ENCODE data around the gene TTC39A. TPM values are rescaled to one million over a fixed set of nuclear protein-coding genes. Genes with fewer than 3 reads are reported as not detected.

The TTC39A gene
- total and polyA plus RNA-seq, 2 of the 13 experiments (the other 11 are each of a cell fraction or from before 2014, with no cell fraction given) = 0.33 to 1.5 TPM

GRCh38 chr1:51346086-51346942, 16.0 kb upstream of the TTC39A start:
- H3K4me2 ChIP-seq (ENCODE audit: low read depth, low read length) = no peak overlapping the region
- no peak overlapping the region for H2AFZ ChIP-seq (ENCODE audit: low read length)
- no peaks in the 10 kb centered on the region for H3K36me3 ChIP-seq (replicated peaks in 1 of 2; ENCODE audit: control insufficient read depth in 1 of 2, insufficient read depth in 2 of 2, low read length in 2 of 2)
- in situ Hi-C loops (cut with HindIII; ENCODE audit: extremely low pct_ligation_motif_present, low pct_unique_long_range_greater_than_20kb) = no loop called here
- WGBS (ENCODE audit: low lambda C conversion rate) = 29% methylated on average over 6 of the region's 7 CpGs
- DNase-seq (ENCODE audit: low spot score) = no peak
- ChIA-PET CTCF (ENCODE audit: low intra/inter-chr PET ratio, low total read pairs) (no interaction called here), POLR2A (interaction anchor here (1.6 kb wide), 1 partner anchor 10 kb away, joined by 3 read pairs; no protein-coding TSS in a partner anchor)
- no peaks in the 10 kb centered on the region for H4K20me1 ChIP-seq (ENCODE audit: insufficient read depth, low read length)
- H3K4me1 ChIP-seq (ENCODE audit: insufficient read depth, low read length) = peaks cover 13% of the 10 kb centered on the region
- no TSS peak for BruUV-seq (replicated peaks)
- no peaks in the 10 kb centered on the region for H3K79me2 ChIP-seq (ENCODE audit: insufficient read depth, low read length)
- H3K27me3 ChIP-seq (ENCODE audit: control insufficient read depth in 1 of 2, insufficient read depth in 2 of 2, low read length in 2 of 2) = peaks cover 5 to 34% of the 10 kb centered on the region in 2 experiments; a peak in 4 of 5 replicates
- no peak for ATAC-seq
- H3K9ac ChIP-seq (ENCODE audit: insufficient read depth, low read depth, low read length) = no peak overlapping the region
- H3K4me3 ChIP-seq (replicated peaks in 1 of 3; ENCODE audit: insufficient read depth in 1 of 3, low read depth in 2 of 3, low read length in 3 of 3) = no peak overlapping the region
- intact Hi-C loops (cut with micrococcal nuclease; ENCODE audit: unreplicated experiment) = no loop called here
- FAIRE-seq = no peak
- no peak overlapping the region for H3K27ac ChIP-seq (ENCODE audit: extremely low read length, insufficient read depth, low read length)
- H3K9me3 ChIP-seq (ENCODE audit: low read length) = no peaks in the 10 kb centered on the region
- TF ChIP-seq ARHGAP35 (CRISPR knock-in tag; IDR thresholded peaks at IDR 0.05; ENCODE audit: borderline replicate concordance) (no peak), ZNF496 (CRISPR knock-in tag; IDR thresholded peaks at IDR 0.05; ENCODE audit: insufficient replicate concordance) (no peak), ZNF296 (CRISPR knock-in tag; conservative IDR thresholded peaks at IDR 0.05) (no peak), TEAD3 (CRISPR knock-in tag; optimal IDR thresholded peaks at IDR 0.05; ENCODE audit: borderline replicate concordance) (no peak), ZNF274 (CRISPR knock-in tag; IDR thresholded peaks at IDR 0.05) (no peak), ZNF841 (CRISPR knock-in tag; IDR thresholded peaks at IDR 0.05; ENCODE audit: borderline replicate concordance) (no peak), U2AF2 (IDR thresholded peaks at IDR 0.05; ENCODE audit: low read depth, low read length) (no peak), ZNF781 (CRISPR knock-in tag; IDR thresholded peaks at IDR 0.05; ENCODE audit: borderline replicate concordance, not compliant biosample characterization) (no peak), ZNF780A (CRISPR knock-in tag; IDR thresholded peaks at IDR 0.05) (no peak), FOXO1 (CRISPR knock-in tag; IDR thresholded peaks at IDR 0.05) (no peak)
- TF ChIP-seq, protein P1, sequence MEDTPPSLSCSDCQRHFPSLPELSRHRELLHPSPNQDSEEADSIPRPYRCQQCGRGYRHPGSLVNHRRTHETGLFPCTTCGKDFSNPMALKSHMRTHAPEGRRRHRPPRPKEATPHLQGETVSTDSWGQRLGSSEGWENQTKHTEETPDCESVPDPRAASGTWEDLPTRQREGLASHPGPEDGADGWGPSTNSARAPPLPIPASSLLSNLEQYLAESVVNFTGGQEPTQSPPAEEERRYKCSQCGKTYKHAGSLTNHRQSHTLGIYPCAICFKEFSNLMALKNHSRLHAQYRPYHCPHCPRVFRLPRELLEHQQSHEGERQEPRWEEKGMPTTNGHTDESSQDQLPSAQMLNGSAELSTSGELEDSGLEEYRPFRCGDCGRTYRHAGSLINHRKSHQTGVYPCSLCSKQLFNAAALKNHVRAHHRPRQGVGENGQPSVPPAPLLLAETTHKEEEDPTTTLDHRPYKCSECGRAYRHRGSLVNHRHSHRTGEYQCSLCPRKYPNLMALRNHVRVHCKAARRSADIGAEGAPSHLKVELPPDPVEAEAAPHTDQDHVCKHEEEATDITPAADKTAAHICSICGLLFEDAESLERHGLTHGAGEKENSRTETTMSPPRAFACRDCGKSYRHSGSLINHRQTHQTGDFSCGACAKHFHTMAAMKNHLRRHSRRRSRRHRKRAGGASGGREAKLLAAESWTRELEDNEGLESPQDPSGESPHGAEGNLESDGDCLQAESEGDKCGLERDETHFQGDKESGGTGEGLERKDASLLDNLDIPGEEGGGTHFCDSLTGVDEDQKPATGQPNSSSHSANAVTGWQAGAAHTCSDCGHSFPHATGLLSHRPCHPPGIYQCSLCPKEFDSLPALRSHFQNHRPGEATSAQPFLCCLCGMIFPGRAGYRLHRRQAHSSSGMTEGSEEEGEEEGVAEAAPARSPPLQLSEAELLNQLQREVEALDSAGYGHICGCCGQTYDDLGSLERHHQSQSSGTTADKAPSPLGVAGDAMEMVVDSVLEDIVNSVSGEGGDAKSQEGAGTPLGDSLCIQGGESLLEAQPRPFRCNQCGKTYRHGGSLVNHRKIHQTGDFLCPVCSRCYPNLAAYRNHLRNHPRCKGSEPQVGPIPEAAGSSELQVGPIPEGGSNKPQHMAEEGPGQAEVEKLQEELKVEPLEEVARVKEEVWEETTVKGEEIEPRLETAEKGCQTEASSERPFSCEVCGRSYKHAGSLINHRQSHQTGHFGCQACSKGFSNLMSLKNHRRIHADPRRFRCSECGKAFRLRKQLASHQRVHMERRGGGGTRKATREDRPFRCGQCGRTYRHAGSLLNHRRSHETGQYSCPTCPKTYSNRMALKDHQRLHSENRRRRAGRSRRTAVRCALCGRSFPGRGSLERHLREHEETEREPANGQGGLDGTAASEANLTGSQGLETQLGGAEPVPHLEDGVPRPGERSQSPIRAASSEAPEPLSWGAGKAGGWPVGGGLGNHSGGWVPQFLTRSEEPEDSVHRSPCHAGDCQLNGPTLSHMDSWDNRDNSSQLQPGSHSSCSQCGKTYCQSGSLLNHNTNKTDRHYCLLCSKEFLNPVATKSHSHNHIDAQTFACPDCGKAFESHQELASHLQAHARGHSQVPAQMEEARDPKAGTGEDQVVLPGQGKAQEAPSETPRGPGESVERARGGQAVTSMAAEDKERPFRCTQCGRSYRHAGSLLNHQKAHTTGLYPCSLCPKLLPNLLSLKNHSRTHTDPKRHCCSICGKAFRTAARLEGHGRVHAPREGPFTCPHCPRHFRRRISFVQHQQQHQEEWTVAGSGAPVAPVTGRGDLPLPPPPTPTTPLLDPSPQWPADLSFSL (CRISPR knock-in tag; IDR thresholded peaks at IDR 0.05) = no peak
- TF ChIP-seq, protein P2, sequence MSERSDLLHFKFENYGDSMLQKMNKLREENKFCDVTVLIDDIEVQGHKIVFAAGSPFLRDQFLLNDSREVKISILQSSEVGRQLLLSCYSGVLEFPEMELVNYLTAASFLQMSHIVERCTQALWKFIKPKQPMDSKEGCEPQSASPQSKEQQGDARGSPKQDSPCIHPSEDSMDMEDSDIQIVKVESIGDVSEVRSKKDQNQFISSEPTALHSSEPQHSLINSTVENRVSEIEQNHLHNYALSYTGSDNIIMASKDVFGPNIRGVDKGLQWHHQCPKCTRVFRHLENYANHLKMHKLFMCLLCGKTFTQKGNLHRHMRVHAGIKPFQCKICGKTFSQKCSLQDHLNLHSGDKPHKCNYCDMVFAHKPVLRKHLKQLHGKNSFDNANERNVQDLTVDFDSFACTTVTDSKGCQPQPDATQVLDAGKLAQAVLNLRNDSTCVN (CRISPR knock-in tag; IDR thresholded peaks at IDR 0.05; ENCODE audit: borderline replicate concordance) = no peak
